SK-N-SH treated with all-trans-retinoic acid at 6 μM for 48 hours (cell line): ENCODE measurements around the gene ZNF76.

Experiments
- ATAC-seq: fragments of 200-7000 bp; cut with Tn5 transposase; 3 replicates; pipeline ENCODE4 v1.9.1; 2020; ENCODE audit warnings: mild to moderate bottlenecking, moderate library complexity
- ARNTL ChIP-seq: fragments of 450-650 bp; formaldehyde crosslinking; IDR thresholded peaks from 2 replicates; pipeline ENCODE4 v1.5.0; 2020; ENCODE audit warnings: low read depth, mild to moderate bottlenecking, moderate library complexity, borderline replicate concordance
- CSDC2 ChIP-seq: fragments of 250-450 bp; sonication (Bioruptor Pico); IDR thresholded peaks from 2 replicates; pipeline ENCODE4 v1.5.0; 2020; ENCODE audit warnings: mild to moderate bottlenecking, moderate library complexity
- ESRRG ChIP-seq: fragments of 250-450 bp; sonication (Bioruptor Pico); IDR thresholded peaks from 2 replicates; pipeline ENCODE4 v1.6.1; 2021; ENCODE audit warnings: mild to moderate bottlenecking
- GLIS3 ChIP-seq: fragments of 250-450 bp; sonication (Bioruptor Pico); IDR thresholded peaks from 2 replicates; pipeline ENCODE4 v1.5.0; 2020; ENCODE audit warnings: mild to moderate bottlenecking, moderate library complexity
- ISL1 ChIP-seq: fragments of 250-450 bp; sonication (Bioruptor Pico); IDR thresholded peaks from 2 replicates; pipeline ENCODE4 v2.1.2; 2022; ENCODE audit warnings: mild to moderate bottlenecking, moderate library complexity
- PATZ1 ChIP-seq: fragments of 250-450 bp; sonication (Bioruptor Pico); IDR thresholded peaks from 2 replicates; pipeline ENCODE4 v1.8.0; 2020; ENCODE audit warnings: mild to moderate bottlenecking, moderate library complexity, borderline replicate concordance
- POU6F1 ChIP-seq: fragments of 250-450 bp; sonication (Bioruptor Pico); IDR thresholded peaks from 2 replicates; pipeline ENCODE4 v1.8.0; 2021; ENCODE audit warnings: low read depth, mild to moderate bottlenecking, moderate library complexity, borderline replicate concordance
- RARB ChIP-seq: fragments of 250-450 bp; sonication (Bioruptor Pico); IDR thresholded peaks from 2 replicates; pipeline ENCODE4 v1.8.0; 2021; ENCODE audit warnings: mild to moderate bottlenecking, moderate library complexity
- SNAI2 ChIP-seq: fragments of 250-450 bp; sonication (Bioruptor Pico); IDR thresholded peaks from 2 replicates; pipeline ENCODE4 v1.5.0; 2020; ENCODE audit warnings: mild to moderate bottlenecking, moderate library complexity
- TCF4 ChIP-seq: fragments of 250-450 bp; sonication (Bioruptor Pico); IDR thresholded peaks from 2 replicates; pipeline ENCODE4 v1.8.0; 2021; ENCODE audit warnings: mild to moderate bottlenecking, moderate library complexity, borderline replicate concordance
- TOX ChIP-seq: fragments of 250-450 bp; sonication (Bioruptor Pico); IDR thresholded peaks from 2 replicates; pipeline ENCODE4 v1.8.0; 2021; ENCODE audit warnings: mild to moderate bottlenecking, moderate library complexity, borderline replicate concordance
- TSHZ2 ChIP-seq: fragments of 250-450 bp; sonication (Bioruptor Pico); IDR thresholded peaks from 2 replicates; pipeline ENCODE4 v1.5.0; 2020; ENCODE audit warnings: mild to moderate bottlenecking, moderate library complexity
- ZC3H10 ChIP-seq: fragments of 250-450 bp; sonication (Bioruptor Pico); IDR thresholded peaks from 2 replicates; pipeline ENCODE4 v1.5.1; 2021; ENCODE audit warnings: mild to moderate bottlenecking, moderate library complexity
- ZFP3 ChIP-seq: fragments of 250-450 bp; sonication (Bioruptor Pico); IDR thresholded peaks from 2 replicates; pipeline ENCODE4 v1.5.0; 2020; ENCODE audit warnings: mild to moderate bottlenecking, moderate library complexity
- ZFP30 ChIP-seq: fragments of 450-650 bp; formaldehyde crosslinking; IDR thresholded peaks from 2 replicates; pipeline ENCODE4 v1.5.0; 2022; ENCODE audit warnings: mild to moderate bottlenecking, moderate library complexity
- ZNF565 ChIP-seq: fragments of 450-650 bp; formaldehyde crosslinking; conservative IDR thresholded peaks from 2 replicates; pipeline ENCODE4 v1.5.0; 2020; ENCODE audit warnings: low read depth, mild to moderate bottlenecking, moderate library complexity
- ZNF70 ChIP-seq: fragments of 450-650 bp; formaldehyde crosslinking; IDR thresholded peaks from 2 replicates; pipeline ENCODE4 v1.5.0; 2020; ENCODE audit warnings: mild to moderate bottlenecking, moderate library complexity
- ZNF8 ChIP-seq: fragments of 450-650 bp; formaldehyde crosslinking; IDR thresholded peaks from 2 replicates; pipeline ENCODE4 v1.5.0; 2020; ENCODE audit warnings: mild to moderate bottlenecking, moderate library complexity
- TF ChIP-seq, protein P1 (sequence below): fragments of 250-450 bp; sonication (Bioruptor Pico); IDR thresholded peaks from 2 replicates; pipeline ENCODE4 v1.5.1; 2021; ENCODE audit warnings: mild to moderate bottlenecking, moderate library complexity
- TF ChIP-seq, protein P2 (sequence below): fragments of 250-450 bp; sonication (Bioruptor Pico); IDR thresholded peaks from 2 replicates; pipeline ENCODE4 v1.5.1; 2020; ENCODE audit warnings: low read depth, mild to moderate bottlenecking, moderate library complexity

Gene ZNF76

GRCh38 chr6:35267897-35268296 is 8.4 kb downstream of the ZNF76 start:
- no peak for ATAC-seq
- TF ChIP-seq ZNF8 (CRISPR knock-in tag) (no peak), SNAI2 (CRISPR knock-in tag) (no peak), TOX (CRISPR knock-in tag) (no peak), ZC3H10 (no peak), ESRRG (CRISPR knock-in tag) (no peak)

DNA sequence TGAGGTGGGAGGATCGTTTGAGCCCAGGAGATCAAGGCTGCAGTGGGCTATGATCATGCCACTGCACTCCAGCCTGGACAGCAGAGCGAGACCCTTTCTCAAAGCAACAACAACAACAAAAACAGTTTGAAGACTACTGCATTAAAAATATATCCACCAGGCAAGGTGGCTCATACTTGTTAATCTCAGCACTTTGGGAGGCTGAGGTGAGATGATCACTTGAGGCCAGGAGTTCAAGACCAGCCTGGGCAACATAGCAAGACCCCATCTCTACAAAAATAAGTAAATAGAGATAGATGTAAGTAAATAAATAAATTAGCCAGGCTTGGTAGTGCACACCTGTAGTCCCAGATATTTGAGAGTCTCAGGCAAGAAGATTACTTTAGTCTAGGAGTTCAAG is 12.5 kb downstream of the ZNF76 start:
- no peak for TF ChIP-seq ZFP3 (CRISPR knock-in tag)
- no peak for TF ChIP-seq RARB
- TF ChIP-seq GLIS3: no peak
- TF ChIP-seq ARNTL (CRISPR knock-in tag): no peak
- TF ChIP-seq POU6F1 (CRISPR knock-in tag): no peak
- no peak for TF ChIP-seq ZFP30 (CRISPR knock-in tag)
- no peak for TF ChIP-seq ZC3H10
- TF ChIP-seq ZNF70 (CRISPR knock-in tag): no peak
- no peak for TF ChIP-seq ZNF565 (CRISPR knock-in tag)
- no peak for TF ChIP-seq ZNF8 (CRISPR knock-in tag)
- no peak for TF ChIP-seq TCF4 (CRISPR knock-in tag)
- no peak for TF ChIP-seq ESRRG (CRISPR knock-in tag)
- TF ChIP-seq, protein P1, sequence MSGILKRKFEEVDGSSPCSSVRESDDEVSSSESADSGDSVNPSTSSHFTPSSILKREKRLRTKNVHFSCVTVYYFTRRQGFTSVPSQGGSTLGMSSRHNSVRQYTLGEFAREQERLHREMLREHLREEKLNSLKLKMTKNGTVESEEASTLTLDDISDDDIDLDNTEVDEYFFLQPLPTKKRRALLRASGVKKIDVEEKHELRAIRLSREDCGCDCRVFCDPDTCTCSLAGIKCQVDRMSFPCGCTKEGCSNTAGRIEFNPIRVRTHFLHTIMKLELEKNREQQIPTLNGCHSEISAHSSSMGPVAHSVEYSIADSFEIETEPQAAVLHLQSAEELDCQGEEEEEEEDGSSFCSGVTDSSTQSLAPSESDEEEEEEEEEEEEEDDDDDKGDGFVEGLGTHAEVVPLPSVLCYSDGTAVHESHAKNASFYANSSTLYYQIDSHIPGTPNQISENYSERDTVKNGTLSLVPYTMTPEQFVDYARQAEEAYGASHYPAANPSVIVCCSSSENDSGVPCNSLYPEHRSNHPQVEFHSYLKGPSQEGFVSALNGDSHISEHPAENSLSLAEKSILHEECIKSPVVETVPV (CRISPR knock-in tag): no peak
- TF ChIP-seq, protein P2, sequence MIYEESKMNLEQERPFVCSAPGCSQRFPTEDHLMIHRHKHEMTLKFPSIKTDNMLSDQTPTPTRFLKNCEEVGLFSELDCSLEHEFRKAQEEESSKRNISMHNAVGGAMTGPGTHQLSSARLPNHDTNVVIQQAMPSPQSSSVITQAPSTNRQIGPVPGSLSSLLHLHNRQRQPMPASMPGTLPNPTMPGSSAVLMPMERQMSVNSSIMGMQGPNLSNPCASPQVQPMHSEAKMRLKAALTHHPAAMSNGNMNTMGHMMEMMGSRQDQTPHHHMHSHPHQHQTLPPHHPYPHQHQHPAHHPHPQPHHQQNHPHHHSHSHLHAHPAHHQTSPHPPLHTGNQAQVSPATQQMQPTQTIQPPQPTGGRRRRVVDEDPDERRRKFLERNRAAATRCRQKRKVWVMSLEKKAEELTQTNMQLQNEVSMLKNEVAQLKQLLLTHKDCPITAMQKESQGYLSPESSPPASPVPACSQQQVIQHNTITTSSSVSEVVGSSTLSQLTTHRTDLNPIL (CRISPR knock-in tag): no peak
- TF ChIP-seq TSHZ2 (CRISPR knock-in tag): no peak
- TF ChIP-seq ISL1 (CRISPR knock-in tag): no peak
- no peak for TF ChIP-seq CSDC2 (CRISPR knock-in tag)
- no peak for TF ChIP-seq PATZ1
- no peak for ATAC-seq

GRCh38 chr6:35273822-35274559 is 14.5 kb downstream of the ZNF76 start:
- no peak for TF ChIP-seq ISL1 (CRISPR knock-in tag)
- TF ChIP-seq CSDC2 (CRISPR knock-in tag): no peak
- no peak for TF ChIP-seq TOX (CRISPR knock-in tag)
- no peak for TF ChIP-seq ZC3H10
- no peak for TF ChIP-seq ZNF8 (CRISPR knock-in tag)
- TF ChIP-seq ZFP3 (CRISPR knock-in tag): no peak
- no peak for TF ChIP-seq TSHZ2 (CRISPR knock-in tag)
- no peak for TF ChIP-seq ESRRG (CRISPR knock-in tag)
- TF ChIP-seq ZFP30 (CRISPR knock-in tag): no peak
- no peak for ATAC-seq
